ENCODE results near the gene KRT78. TPM values are rescaled to one million over a fixed set of nuclear protein-coding genes. Genes with fewer than 3 reads are reported as not detected.

KRT78 gene
- total RNA-seq, 2 experiments from 2014 or later = not detected

DNA sequence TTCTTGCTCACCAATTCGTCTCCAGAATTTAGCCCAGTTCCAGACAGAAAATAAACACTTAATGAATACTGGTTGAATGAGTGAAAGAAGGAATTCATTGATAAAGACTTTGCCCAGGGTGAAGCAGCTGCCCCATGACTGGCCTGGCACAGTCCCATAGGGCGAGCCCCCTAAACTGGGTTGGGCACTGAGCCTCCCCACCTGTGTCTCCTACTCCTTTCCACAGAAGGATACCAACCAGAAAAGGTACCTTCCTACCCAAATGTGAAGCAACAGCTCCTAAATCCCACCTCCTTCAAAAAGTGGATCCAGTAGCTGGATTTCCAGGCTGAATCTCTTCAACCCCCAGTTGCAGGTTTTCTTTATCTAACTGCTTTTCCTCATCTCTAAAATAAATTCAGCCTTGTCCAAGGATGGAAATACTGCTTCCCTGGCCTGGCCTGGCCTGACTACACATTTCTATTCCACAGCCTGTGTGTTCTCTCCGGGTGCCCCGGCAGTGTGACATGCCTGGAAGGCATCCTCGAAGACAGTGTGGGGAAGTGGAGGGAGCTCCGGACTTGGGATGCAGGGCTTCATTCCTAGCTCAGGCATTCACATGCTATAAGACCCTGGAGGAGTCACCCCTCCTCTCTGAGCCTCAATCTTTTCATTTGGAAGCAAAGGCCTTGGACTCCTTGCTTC, 60.5 kb downstream of the KRT78 start:
- CTCF ChIA-PET (ENCODE audit: unreplicated experiment) = no interaction called here
- TF ChIP-seq, protein P1, sequence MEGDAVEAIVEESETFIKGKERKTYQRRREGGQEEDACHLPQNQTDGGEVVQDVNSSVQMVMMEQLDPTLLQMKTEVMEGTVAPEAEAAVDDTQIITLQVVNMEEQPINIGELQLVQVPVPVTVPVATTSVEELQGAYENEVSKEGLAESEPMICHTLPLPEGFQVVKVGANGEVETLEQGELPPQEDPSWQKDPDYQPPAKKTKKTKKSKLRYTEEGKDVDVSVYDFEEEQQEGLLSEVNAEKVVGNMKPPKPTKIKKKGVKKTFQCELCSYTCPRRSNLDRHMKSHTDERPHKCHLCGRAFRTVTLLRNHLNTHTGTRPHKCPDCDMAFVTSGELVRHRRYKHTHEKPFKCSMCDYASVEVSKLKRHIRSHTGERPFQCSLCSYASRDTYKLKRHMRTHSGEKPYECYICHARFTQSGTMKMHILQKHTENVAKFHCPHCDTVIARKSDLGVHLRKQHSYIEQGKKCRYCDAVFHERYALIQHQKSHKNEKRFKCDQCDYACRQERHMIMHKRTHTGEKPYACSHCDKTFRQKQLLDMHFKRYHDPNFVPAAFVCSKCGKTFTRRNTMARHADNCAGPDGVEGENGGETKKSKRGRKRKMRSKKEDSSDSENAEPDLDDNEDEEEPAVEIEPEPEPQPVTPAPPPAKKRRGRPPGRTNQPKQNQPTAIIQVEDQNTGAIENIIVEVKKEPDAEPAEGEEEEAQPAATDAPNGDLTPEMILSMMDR (conservative IDR thresholded peaks at IDR 0.05; ENCODE audit: low read length) = no peak
- no peak overlapping the region for H2AFZ ChIP-seq (ENCODE audit: low read length)
- no peaks in the 10 kb centered on the region for H4K20me1 ChIP-seq (ENCODE audit: insufficient read depth, low read length)
- H3K4me3 ChIP-seq (ENCODE audit: low read depth, low read length, poor library complexity, severe bottlenecking) = no peak overlapping the region
- POLR2A ChIA-PET = no interaction called here
- no peaks in the 10 kb centered on the region for H3K36me3 ChIP-seq (ENCODE audit: insufficient read depth, low read length)
- H3K9me3 ChIP-seq (ENCODE audit: low read length) = no peaks in the 10 kb centered on the region
- no TSS peak for BruUV-seq (replicated peaks)
- no peak overlapping the region for H3K4me2 ChIP-seq (ENCODE audit: low read length)
- H3K27ac ChIP-seq (ENCODE audit: low read depth, low read length, poor library complexity, severe bottlenecking) = no peak overlapping the region
- H3K79me2 ChIP-seq (ENCODE audit: insufficient read depth, low read depth, low read length) = no peaks in the 10 kb centered on the region
- DNase-seq (ENCODE audit: low spot score) = no peak
- intact Hi-C loops (cut with micrococcal nuclease; ENCODE audit: unreplicated experiment) = no loop called here
- no peaks in the 10 kb centered on the region for H3K4me1 ChIP-seq (ENCODE audit: insufficient read depth, low read length, poor library complexity, severe bottlenecking)
- H3K9me2 ChIP-seq (ENCODE audit: insufficient read depth, low read length) = no peaks in the 10 kb centered on the region

Other genes with a start within 250 kb of the KRT78 start
- not detected in 2 replicates for gene KRT72, start 247.5 kb downstream of the KRT78 start, total RNA-seq (2014; rRNA removed; shearing (Covaris generic))
- gene KRT72, start 247.5 kb downstream of the KRT78 start, total RNA-seq (2022) = not detected in 2 replicates
- not detected in 2 replicates for gene KRT73, start 230.4 kb downstream of the KRT78 start, total RNA-seq (2014; rRNA removed; shearing (Covaris generic))
- gene KRT73, start 230.4 kb downstream of the KRT78 start, total RNA-seq (2022) = not detected in 2 replicates
- not detected in 2 replicates for gene KRT2, start 196.8 kb downstream of the KRT78 start, total RNA-seq (2014; rRNA removed; shearing (Covaris generic))
- gene KRT2, start 196.8 kb downstream of the KRT78 start, total RNA-seq (2022) = not detected in 2 replicates
- gene KRT1, start 168.6 kb downstream of the KRT78 start, total RNA-seq (2014; rRNA removed; shearing (Covaris generic)) = not detected in 2 replicates
- not detected in 2 replicates for gene KRT1, start 168.6 kb downstream of the KRT78 start, total RNA-seq (2022)
- gene KRT77, start 145.5 kb downstream of the KRT78 start, total RNA-seq (2014; rRNA removed; shearing (Covaris generic)) = not detected in 2 replicates
- not detected in 2 replicates for gene KRT77, start 145.5 kb downstream of the KRT78 start, total RNA-seq (2022)
- gene KRT76, start 71.6 kb downstream of the KRT78 start, total RNA-seq (2014; rRNA removed; shearing (Covaris generic)) = not detected in 2 replicates
- gene KRT76, start 71.6 kb downstream of the KRT78 start, total RNA-seq (2022) = not detected in 2 replicates
- gene KRT3, start 52.9 kb downstream of the KRT78 start, total RNA-seq (2014; rRNA removed; shearing (Covaris generic)) = not detected in 2 replicates
- gene KRT3, start 52.9 kb downstream of the KRT78 start, total RNA-seq (2022) = not detected in 2 replicates
- not detected in 2 replicates for gene KRT4, start 34.9 kb downstream of the KRT78 start, total RNA-seq (2014; rRNA removed; shearing (Covaris generic))
- not detected in 2 replicates for gene KRT4, start 34.9 kb downstream of the KRT78 start, total RNA-seq (2022)
- gene KRT79, start 14.7 kb downstream of the KRT78 start, total RNA-seq (2014; rRNA removed; shearing (Covaris generic)) = not detected in 2 replicates
- gene KRT79, start 14.7 kb downstream of the KRT78 start, total RNA-seq (2022) = not detected in 2 replicates
- 0.16 TPM in 1 of 2 replicates, not detected in the other for gene KRT8, start 56.1 kb upstream of the KRT78 start, total RNA-seq (2014; rRNA removed; shearing (Covaris generic))
- gene KRT8, start 56.1 kb upstream of the KRT78 start, total RNA-seq (2022) = 0.89 TPM in 2 replicates
- not detected in 2 replicates for gene KRT18, start 100.1 kb upstream of the KRT78 start, total RNA-seq (2014; rRNA removed; shearing (Covaris generic))
- gene KRT18, start 100.1 kb upstream of the KRT78 start, total RNA-seq (2022) = not detected in 2 replicates
- 645 and 872 TPM in 2 replicates for gene EIF4B, start 157.5 kb upstream of the KRT78 start, total RNA-seq (2014; rRNA removed; shearing (Covaris generic))
- gene EIF4B, start 157.5 kb upstream of the KRT78 start, total RNA-seq (2022) = 745 and 898 TPM in 2 replicates
- 0.25 TPM in 1 of 2 replicates, not detected in the other for gene TNS2, start 201.1 kb upstream of the KRT78 start, total RNA-seq (2014; rRNA removed; shearing (Covaris generic))
- 1.3 and 1.6 TPM in 2 replicates for gene TNS2, start 201.1 kb upstream of the KRT78 start, total RNA-seq (2022)
- gene SPRYD3, start 230.4 kb upstream of the KRT78 start, total RNA-seq (2014; rRNA removed; shearing (Covaris generic)) = 7.3 and 10.9 TPM in 2 replicates
- 17.2 and 20.5 TPM in 2 replicates for gene SPRYD3, start 230.4 kb upstream of the KRT78 start, total RNA-seq (2022)
- not detected in 2 replicates for gene IGFBP6, start 248.7 kb upstream of the KRT78 start, total RNA-seq (2014; rRNA removed; shearing (Covaris generic))
- gene IGFBP6, start 248.7 kb upstream of the KRT78 start, total RNA-seq (2022) = 1.2 and 2.9 TPM in 2 replicates